Neural cell (in vitro differentiated cells): ENCODE measurements around the gene SLC41A1. TPM values are rescaled to one million over a fixed set of nuclear protein-coding genes. Genes with fewer than 3 reads are reported as not detected.

Experiments used
- H2AFZ ChIP-seq: fragments of 200-600, 300-800 bp; sonication (generic), shearing (Covaris generic); 2 replicates; pipeline ENCODE4 v1.6.0; 2014; ENCODE audit warnings: low read depth, mild to moderate bottlenecking, antibody characterized with exemption, low read length, moderate library complexity
- H3F3A ChIP-seq: fragments of 200-600 bp; shearing (Covaris generic); 2 replicates; pipeline ENCODE4 v1.6.1; 2016; ENCODE audit warnings: mild to moderate bottlenecking, moderate library complexity, mixed read lengths, antibody characterized with exemption, low read length; ENCODE audit not compliant: insufficient read depth, poor library complexity, severe bottlenecking
- H3K27ac ChIP-seq: fragments of 200-600, 300-800 bp; sonication (generic), shearing (Covaris generic); 2 replicates; pipeline ENCODE4 v1.5.1; 2014; ENCODE audit warnings: mild to moderate bottlenecking, low read length, moderate library complexity
- H3K27me3 ChIP-seq: fragments of 300-800, 200-600 bp; sonication (generic), shearing (Covaris generic); 2 replicates; pipeline ENCODE4 v1.6.0; 2014; ENCODE audit warnings: mild to moderate bottlenecking, low read depth, low read length, moderate library complexity; ENCODE audit not compliant: insufficient read depth
- H3K36me3 ChIP-seq: fragments of 300-800, 200-600 bp; sonication (generic), shearing (Covaris generic); 2 replicates; pipeline ENCODE4 v1.5.1; 2014; ENCODE audit warnings: mild to moderate bottlenecking, antibody characterized with exemption, low read length, moderate library complexity; ENCODE audit not compliant: insufficient read depth
- H3K4me2 ChIP-seq: fragments of 300-800, 200-600 bp; sonication (generic), shearing (Covaris generic); 2 replicates; pipeline ENCODE4 v1.6.0; 2014; ENCODE audit warnings: mild to moderate bottlenecking, low read length
- H3K4me3 ChIP-seq: fragments of 300-800, 200-600 bp; sonication (generic), shearing (Covaris generic); 2 replicates; pipeline ENCODE4 v1.5.1; 2014; ENCODE audit warnings: mild to moderate bottlenecking, low read length, moderate library complexity
- H3K79me2 ChIP-seq: fragments of 200-600 bp; shearing (Covaris generic); replicated peaks from 2 replicates; pipeline ENCODE4 v1.6.0; 2014; ENCODE audit warnings: mild to moderate bottlenecking, low read length, moderate library complexity; ENCODE audit not compliant: insufficient read depth
- H3K9ac ChIP-seq: fragments of 300-800, 200-600 bp; sonication (generic), shearing (Covaris generic); 2 replicates; pipeline ENCODE4 v1.6.1; 2016; ENCODE audit warnings: mild to moderate bottlenecking, low read length, mixed read lengths
- H3K9me2 ChIP-seq: fragments of 200-600 bp; shearing (Covaris generic); 2 replicates; pipeline ENCODE4 v1.6.1; 2016; ENCODE audit warnings: mild to moderate bottlenecking, low read length, mixed read lengths; ENCODE audit not compliant: insufficient read depth
- H3K9me3 ChIP-seq: fragments of 200-600, 300-800 bp; sonication (generic), shearing (Covaris generic); 2 replicates; pipeline ENCODE4 v1.6.1; 2016; ENCODE audit warnings: mild to moderate bottlenecking, mixed run types, low read length, moderate library complexity, mixed read lengths
- H4K20me1 ChIP-seq: fragments of 200-600 bp; shearing (Covaris generic); 2 replicates; pipeline ENCODE4 v1.6.1; 2016; ENCODE audit warnings: mild to moderate bottlenecking, mixed run types; ENCODE audit not compliant: insufficient read depth
- EP300 ChIP-seq: fragments of 450-650 bp; conservative IDR thresholded peaks from 2 replicates; pipeline ENCODE4 v1.6.1; 2014; ENCODE audit warnings: antibody characterized with exemption, mild to moderate bottlenecking, moderate library complexity; ENCODE audit not compliant: poor library complexity, severe bottlenecking
- EZH2 ChIP-seq: fragments of 200-600, 300-800 bp; shearing (Covaris generic), sonication (generic); IDR thresholded peaks from 2 replicates; pipeline ENCODE4 v1.6.1; 2014; ENCODE audit warnings: antibody characterized with exemption, low read length, borderline replicate concordance, mild to moderate bottlenecking; ENCODE audit not compliant: insufficient read depth, poor library complexity, severe bottlenecking
- MXI1 ChIP-seq: fragments of 450-650 bp; conservative IDR thresholded peaks from 2 replicates; pipeline ENCODE4 v1.6.1; 2014; ENCODE audit warnings: antibody characterized with exemption, mild to moderate bottlenecking; ENCODE audit not compliant: poor library complexity, severe bottlenecking
- POLR2AphosphoS5 ChIP-seq: IDR thresholded peaks from 2 replicates; pipeline ENCODE4 v1.6.1; 2012
- RAD21 ChIP-seq: fragments of 450-650 bp; conservative IDR thresholded peaks from 2 replicates; pipeline ENCODE4 v1.6.1; 2014; ENCODE audit warnings: antibody characterized with exemption, mild to moderate bottlenecking, moderate library complexity
- SMC3 ChIP-seq: fragments of 450-650 bp; conservative IDR thresholded peaks from 2 replicates; pipeline ENCODE4 v1.6.1; 2014; ENCODE audit warnings: antibody characterized with exemption, mild to moderate bottlenecking, moderate library complexity; ENCODE audit not compliant: poor library complexity
- TAF1 ChIP-seq: IDR thresholded peaks from 2 replicates; pipeline ENCODE4 v1.6.1; 2012; ENCODE audit warnings: low read depth
- polyA plus RNA-seq: library from polyadenylated mRNA; depleted of rRNA; stranded (reverse); fragments of >200 nt; gene quantifications from 2 replicates; pipeline ENCODE4 v1.2.3, GENCODE V29; 2014
- TF ChIP-seq, protein P1 (sequence below): fragments of 450-650 bp; IDR thresholded peaks from 2 replicates; pipeline ENCODE4 v1.5.1; 2014; ENCODE audit warnings: antibody characterized with exemption, mild to moderate bottlenecking, moderate library complexity; ENCODE audit not compliant: poor library complexity, severe bottlenecking
- TF ChIP-seq, protein P2 (sequence below): IDR thresholded peaks from 2 replicates; pipeline ENCODE4 v1.6.1; 2012; ENCODE audit warnings: borderline replicate concordance

The SLC41A1 gene
- polyA plus RNA-seq, 1 donor from 2014 or later: 4.2 TPM

DNA sequence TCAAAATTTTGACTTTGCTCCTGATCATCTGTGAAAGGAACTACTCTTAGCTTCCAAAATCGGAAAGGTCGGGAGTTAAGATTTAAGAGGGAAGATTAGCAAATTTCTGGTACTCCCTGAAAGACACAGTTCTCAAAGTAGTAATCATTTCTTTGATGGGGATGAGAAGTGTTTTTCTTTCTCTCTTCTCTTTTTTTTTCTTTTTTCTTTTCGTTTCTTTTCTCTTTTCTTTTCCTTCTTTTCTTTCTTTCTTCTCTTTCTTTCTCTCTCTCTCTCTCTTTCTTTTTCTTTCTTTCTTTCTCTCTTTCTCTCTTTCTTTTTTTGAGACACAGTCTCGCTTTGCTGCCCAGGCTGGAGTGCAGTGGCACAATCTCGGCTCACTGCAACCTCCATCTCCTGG is 32.7 kb downstream of the SLC41A1 start:
- Histone ChIP-seq H3K9ac (no peak overlapping the region), H2AFZ (no peak overlapping the region), H3K36me3 (no peaks in the 10 kb centered on the region), H3K79me2 (no peaks in the 10 kb centered on the region), H4K20me1 (no peaks in the 10 kb centered on the region), H3K27me3 (peaks cover 9% of the 10 kb centered on the region), H3K27ac (no peak overlapping the region), H3K9me2 (no peaks in the 10 kb centered on the region), H3F3A (no peaks in the 10 kb centered on the region), H3K4me3 (no peak overlapping the region), H3K9me3 (no peaks in the 10 kb centered on the region), H3K4me2 (no peak overlapping the region)
- TF ChIP-seq MXI1: no peak
- no peak for TF ChIP-seq EZH2

DNA sequence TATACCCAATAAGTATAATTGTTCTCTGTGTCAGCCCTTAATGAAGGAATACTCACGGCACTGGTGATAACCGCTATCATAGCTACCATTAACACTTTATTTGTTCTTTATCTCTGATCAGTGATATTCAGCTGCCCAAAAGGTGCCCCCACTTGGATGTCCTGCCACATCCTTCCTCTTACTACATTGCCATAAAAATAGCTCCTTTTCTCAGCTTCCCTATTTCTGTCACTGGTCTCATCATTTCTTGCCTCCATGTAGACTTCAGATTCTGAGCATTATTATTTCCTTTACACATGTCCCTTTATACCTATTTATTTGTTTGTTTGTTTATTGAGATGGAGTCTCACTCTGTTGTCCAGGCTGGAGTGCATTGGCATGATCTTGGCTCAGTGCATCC is 35.0 kb downstream of the SLC41A1 start:
- Histone ChIP-seq H4K20me1 (no peaks in the 10 kb centered on the region), H3K4me2 (no peak overlapping the region), H3K36me3 (no peaks in the 10 kb centered on the region), H3K9me2 (no peaks in the 10 kb centered on the region), H3K27me3 (peaks cover 31% of the 10 kb centered on the region), H3K4me3 (no peak overlapping the region), H3K9me3 (no peaks in the 10 kb centered on the region), H3K9ac (no peak overlapping the region), H3K27ac (no peak overlapping the region), H2AFZ (no peak overlapping the region), H3K79me2 (no peaks in the 10 kb centered on the region), H3F3A (no peaks in the 10 kb centered on the region)
- no peak for TF ChIP-seq MXI1
- no peak for TF ChIP-seq EZH2
- TF ChIP-seq POLR2AphosphoS5: no peak
- TF ChIP-seq TAF1: no peak
- TF ChIP-seq SMC3: no peak
- TF ChIP-seq, protein P1, sequence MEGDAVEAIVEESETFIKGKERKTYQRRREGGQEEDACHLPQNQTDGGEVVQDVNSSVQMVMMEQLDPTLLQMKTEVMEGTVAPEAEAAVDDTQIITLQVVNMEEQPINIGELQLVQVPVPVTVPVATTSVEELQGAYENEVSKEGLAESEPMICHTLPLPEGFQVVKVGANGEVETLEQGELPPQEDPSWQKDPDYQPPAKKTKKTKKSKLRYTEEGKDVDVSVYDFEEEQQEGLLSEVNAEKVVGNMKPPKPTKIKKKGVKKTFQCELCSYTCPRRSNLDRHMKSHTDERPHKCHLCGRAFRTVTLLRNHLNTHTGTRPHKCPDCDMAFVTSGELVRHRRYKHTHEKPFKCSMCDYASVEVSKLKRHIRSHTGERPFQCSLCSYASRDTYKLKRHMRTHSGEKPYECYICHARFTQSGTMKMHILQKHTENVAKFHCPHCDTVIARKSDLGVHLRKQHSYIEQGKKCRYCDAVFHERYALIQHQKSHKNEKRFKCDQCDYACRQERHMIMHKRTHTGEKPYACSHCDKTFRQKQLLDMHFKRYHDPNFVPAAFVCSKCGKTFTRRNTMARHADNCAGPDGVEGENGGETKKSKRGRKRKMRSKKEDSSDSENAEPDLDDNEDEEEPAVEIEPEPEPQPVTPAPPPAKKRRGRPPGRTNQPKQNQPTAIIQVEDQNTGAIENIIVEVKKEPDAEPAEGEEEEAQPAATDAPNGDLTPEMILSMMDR: no peak
- no peak for TF ChIP-seq EP300
- no peak for TF ChIP-seq RAD21
- TF ChIP-seq, protein P2, sequence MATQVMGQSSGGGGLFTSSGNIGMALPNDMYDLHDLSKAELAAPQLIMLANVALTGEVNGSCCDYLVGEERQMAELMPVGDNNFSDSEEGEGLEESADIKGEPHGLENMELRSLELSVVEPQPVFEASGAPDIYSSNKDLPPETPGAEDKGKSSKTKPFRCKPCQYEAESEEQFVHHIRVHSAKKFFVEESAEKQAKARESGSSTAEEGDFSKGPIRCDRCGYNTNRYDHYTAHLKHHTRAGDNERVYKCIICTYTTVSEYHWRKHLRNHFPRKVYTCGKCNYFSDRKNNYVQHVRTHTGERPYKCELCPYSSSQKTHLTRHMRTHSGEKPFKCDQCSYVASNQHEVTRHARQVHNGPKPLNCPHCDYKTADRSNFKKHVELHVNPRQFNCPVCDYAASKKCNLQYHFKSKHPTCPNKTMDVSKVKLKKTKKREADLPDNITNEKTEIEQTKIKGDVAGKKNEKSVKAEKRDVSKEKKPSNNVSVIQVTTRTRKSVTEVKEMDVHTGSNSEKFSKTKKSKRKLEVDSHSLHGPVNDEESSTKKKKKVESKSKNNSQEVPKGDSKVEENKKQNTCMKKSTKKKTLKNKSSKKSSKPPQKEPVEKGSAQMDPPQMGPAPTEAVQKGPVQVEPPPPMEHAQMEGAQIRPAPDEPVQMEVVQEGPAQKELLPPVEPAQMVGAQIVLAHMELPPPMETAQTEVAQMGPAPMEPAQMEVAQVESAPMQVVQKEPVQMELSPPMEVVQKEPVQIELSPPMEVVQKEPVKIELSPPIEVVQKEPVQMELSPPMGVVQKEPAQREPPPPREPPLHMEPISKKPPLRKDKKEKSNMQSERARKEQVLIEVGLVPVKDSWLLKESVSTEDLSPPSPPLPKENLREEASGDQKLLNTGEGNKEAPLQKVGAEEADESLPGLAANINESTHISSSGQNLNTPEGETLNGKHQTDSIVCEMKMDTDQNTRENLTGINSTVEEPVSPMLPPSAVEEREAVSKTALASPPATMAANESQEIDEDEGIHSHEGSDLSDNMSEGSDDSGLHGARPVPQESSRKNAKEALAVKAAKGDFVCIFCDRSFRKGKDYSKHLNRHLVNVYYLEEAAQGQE: no peak

DNA sequence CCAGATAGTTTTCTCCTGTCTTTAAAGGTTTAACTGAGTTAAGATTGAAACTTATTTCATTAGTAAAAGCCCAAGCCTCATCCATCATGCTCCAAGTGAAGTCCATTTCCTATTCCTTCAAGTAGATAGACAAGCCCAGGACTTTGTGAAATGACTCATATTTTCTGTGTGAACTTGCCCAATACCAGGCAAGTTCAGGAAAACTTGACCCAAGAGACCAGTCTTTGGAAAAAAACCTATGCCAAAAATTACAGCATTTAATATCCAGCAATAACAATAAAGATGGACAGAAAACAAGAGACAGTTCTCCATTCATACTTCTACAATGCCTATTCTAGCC is 37.3 kb downstream of the SLC41A1 start:
- Histone ChIP-seq H3K9ac (no peak overlapping the region), H3F3A (no peaks in the 10 kb centered on the region), H3K36me3 (no peaks in the 10 kb centered on the region), H3K27me3 (peaks cover 34% of the 10 kb centered on the region), H3K27ac (no peak overlapping the region), H3K79me2 (no peaks in the 10 kb centered on the region), H3K9me2 (no peaks in the 10 kb centered on the region), H3K4me3 (peak overlapping the region; percentile 80), H4K20me1 (no peaks in the 10 kb centered on the region), H3K4me2 (no peak overlapping the region), H2AFZ (no peak overlapping the region), H3K9me3 (no peaks in the 10 kb centered on the region)
- TF ChIP-seq, protein P1: no peak
- TF ChIP-seq MXI1 (no peak), EP300 (no peak), POLR2AphosphoS5 (no peak), EZH2 (no peak), TAF1 (no peak), SMC3 (no peak), RAD21 (no peak)
- TF ChIP-seq, protein P2: no peak
